Activated naive CD4-positive, alpha-beta T cell treated with anti-CD3 and anti-CD28 coated beads, Interleukin-2, amount 50 U/mL, for 72 hours (primary cell): Measurements from ENCODE around the gene LIPG. TPM values are rescaled to one million over a fixed set of nuclear protein-coding genes. Genes with fewer than 3 reads are reported as not detected.
"Not testable (repeated sequence)": the region's sequence is repeated elsewhere in the genome, so short reads cannot be mapped to it uniquely, and the experiment has no call there.

Source experiments
- ATAC-seq, 2 donors: fragments of 150-1000 bp; cut with Tn5 transposase; 2 replicates each; pipeline ENCODE4 v1.10.0; 2021; ENCODE audit warnings: mild to moderate bottlenecking in 2 of 2, moderate library complexity in 2 of 2
- DNase-seq, 2 donors: peaks; one replicate each; pipeline ENCODE4 v3.0.0; 2021 to 2022; ENCODE audit warnings: low spot score in 2 of 2
- H3K27ac Mint-ChIP-seq, 2 donors: one replicate each; pipeline ENCODE4 v1.8.0; 2022; ENCODE audit warnings: mild to moderate bottlenecking in 2 of 2, mixed read lengths in 2 of 2
- H3K36me3 Mint-ChIP-seq, 2 donors: one replicate each; pipeline ENCODE4 v1.8.0; 2022; ENCODE audit warnings: mixed read lengths in 2 of 2
- H3K9me3 Mint-ChIP-seq, 2 donors: one replicate each; pipeline ENCODE4 v1.8.0; 2022; ENCODE audit warnings: mixed read lengths in 2 of 2
- total RNA-seq, 2 donors: library from RNA; stranded (reverse); gene quantifications; one replicate each; pipeline ENCODE4 v1.2.3, GENCODE V29; 2022

Gene LIPG
- total RNA-seq, 2 donors from 2014 or later: 0.11 to 0.60 TPM

GRCh38 chr18:49534846-49535601 is 26.8 kb upstream of the LIPG start:
- Mint-ChIP-seq H3K36me3 (no peaks in the 10 kb centered on the region), H3K9me3 (no peaks in the 10 kb centered on the region), H3K27ac (no peak overlapping the region)
- ATAC-seq (no peak), DNase-seq (no peak)

DNA sequence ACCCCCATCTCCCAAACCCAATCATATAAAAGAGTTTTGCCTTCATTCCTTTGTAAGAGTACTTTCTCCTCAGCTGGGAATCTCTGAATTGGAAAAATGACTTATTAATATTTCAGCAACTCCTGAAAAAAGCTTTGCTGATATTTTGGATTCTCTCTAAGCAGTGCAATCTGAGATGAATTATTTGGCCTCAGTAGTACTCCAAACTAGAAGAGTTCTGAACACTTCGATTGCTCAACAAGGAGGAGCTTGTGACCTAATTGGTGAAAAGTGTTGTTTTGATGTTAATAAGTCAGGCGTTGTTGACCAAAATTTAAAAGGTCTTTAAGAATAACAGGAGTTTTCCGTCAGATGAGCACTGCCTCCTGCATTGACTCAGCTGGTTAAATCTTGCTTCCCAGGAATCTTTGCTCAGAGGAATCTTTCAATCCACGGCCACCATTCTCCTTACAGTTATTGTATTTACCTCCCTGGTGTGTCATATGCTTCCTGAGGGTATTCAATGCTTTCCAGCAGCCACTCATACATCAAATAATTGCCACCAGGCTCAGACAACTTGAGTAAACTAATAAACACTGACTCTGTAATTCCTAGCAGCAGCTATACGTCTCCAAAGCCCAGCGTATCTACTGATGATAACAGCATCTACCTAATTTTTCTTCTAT is 24.5 kb upstream of the LIPG start:
- Mint-ChIP-seq H3K9me3 (no peaks in the 10 kb centered on the region), H3K27ac (no peak overlapping the region)
- ATAC-seq: no peak

DNA sequence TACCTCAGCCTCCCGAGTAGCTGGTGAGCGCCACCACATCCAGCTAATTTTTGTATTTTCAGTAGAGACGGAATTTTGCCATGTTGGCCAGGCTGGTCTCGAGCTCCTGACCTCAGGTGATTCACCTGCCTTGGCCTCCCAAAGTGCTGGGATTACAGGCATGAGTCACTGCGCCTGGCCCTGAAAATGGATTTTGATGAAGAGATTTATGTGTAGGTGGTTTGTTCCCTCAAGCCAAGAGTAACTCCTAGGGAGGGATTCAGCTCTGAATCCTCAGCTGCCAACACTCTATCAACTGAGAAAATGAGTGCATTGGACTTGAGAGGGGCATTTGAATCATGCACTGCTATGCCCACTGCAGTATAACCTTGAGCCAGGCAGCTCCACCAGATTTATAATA is 17.5 kb upstream of the LIPG start:
- H3K9me3 Mint-ChIP-seq: no peaks in the 10 kb centered on the region
- ATAC-seq (no peak), DNase-seq (no peak)
- H3K27ac Mint-ChIP-seq: no peak overlapping the region
- H3K36me3 Mint-ChIP-seq: no peaks in the 10 kb centered on the region

More for the DNA sequence above, 24.5 kb upstream of the LIPG start:
- DNase-seq: no peak
- no peaks in the 10 kb centered on the region for H3K36me3 Mint-ChIP-seq

- no peak overlapping the region for H3K27ac Mint-ChIP-seq
- H3K36me3 Mint-ChIP-seq: no peaks in the 10 kb centered on the region
- no peaks in the 10 kb centered on the region for H3K9me3 Mint-ChIP-seq
- DNase-seq (no peak), ATAC-seq (no peak)
These were observed 15.6 kb upstream of the LIPG start for GRCh38 chr18:49546278-49546677.

- no peaks in the 10 kb centered on the region for H3K9me3 Mint-ChIP-seq
- H3K27ac Mint-ChIP-seq: no peak overlapping the region
These were observed 15.1 kb upstream of the LIPG start for GRCh38 chr18:49546719-49547273.

GRCh38 chr18:49547701-49548100 is 14.2 kb upstream of the LIPG start:
- no peaks in the 10 kb centered on the region for H3K36me3 Mint-ChIP-seq
- no peak for ATAC-seq
- no peaks in the 10 kb centered on the region for H3K9me3 Mint-ChIP-seq

More at GRCh38 chr18:49546719-49547273, 15.1 kb upstream of the LIPG start:
- DNase-seq (no peak), ATAC-seq (no peak)
- H3K36me3 Mint-ChIP-seq: no peaks in the 10 kb centered on the region

DNA sequence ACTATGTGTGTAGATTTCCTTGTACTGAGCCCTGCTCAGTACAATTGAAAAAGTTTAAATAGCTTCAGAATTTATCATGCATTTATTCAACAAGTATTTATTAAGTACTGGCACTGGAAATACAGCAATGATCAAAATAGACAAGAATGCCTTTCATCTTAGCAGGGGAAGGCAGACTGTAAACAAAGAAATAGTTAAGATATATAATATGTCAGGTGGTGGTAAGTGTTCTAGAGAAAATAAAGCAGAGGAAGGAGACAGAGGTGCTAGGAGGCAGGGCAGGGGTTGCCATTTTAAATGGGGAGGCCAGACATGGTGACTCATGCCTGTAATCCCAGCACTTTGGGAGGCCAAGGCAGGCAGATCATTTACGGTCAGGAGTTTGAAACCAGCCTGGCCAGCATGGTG is 13.6 kb upstream of the LIPG start:
- Mint-ChIP-seq H3K36me3 (peaks cover 0 to 4% of the 10 kb centered on the region in 2 donors), H3K27ac (no peak overlapping the region), H3K9me3 (no peaks in the 10 kb centered on the region)
- DNase-seq (no peak), ATAC-seq (no peak)

More at GRCh38 chr18:49547701-49548100, 14.2 kb upstream of the LIPG start:
- H3K27ac Mint-ChIP-seq: no peak overlapping the region
- no peak for DNase-seq

- Mint-ChIP-seq H3K36me3 (peaks cover 0 to 5% of the 10 kb centered on the region in 2 donors), H3K27ac (no peak overlapping the region), H3K9me3 (no peaks in the 10 kb centered on the region)
- ATAC-seq (no peak), DNase-seq (no peak)
These were observed 11.1 kb upstream of the LIPG start for GRCh38 chr18:49550621-49551339.

DNA sequence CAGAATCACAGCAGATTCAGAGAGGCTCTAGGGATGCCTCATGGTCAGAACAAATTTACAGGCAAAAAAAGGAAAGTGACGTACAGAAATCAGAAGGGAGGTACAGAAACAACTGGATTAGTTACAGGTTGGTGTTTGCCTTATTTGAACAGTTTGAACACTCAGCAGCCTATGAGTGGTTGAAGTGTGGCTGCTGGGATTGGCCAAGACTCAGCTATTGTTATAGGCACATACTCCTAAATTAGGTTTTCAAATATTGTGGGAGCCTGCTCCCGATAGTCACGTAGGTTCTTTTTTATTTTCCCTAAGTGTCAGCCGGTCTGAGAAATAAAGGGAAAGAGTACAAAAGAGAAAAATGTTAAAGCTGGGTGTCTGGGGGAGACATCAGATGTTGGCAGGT is 8.9 kb upstream of the LIPG start:
- DNase-seq: no peak
- H3K27ac Mint-ChIP-seq: no peak overlapping the region
- peaks cover 0 to 5% of the 10 kb centered on the region in 2 donors for H3K36me3 Mint-ChIP-seq

GRCh38 chr18:49555641-49556040 is 6.2 kb upstream of the LIPG start:
- H3K27ac Mint-ChIP-seq: no peak overlapping the region
- DNase-seq (no peak), ATAC-seq (no peak)
- H3K36me3 Mint-ChIP-seq: peaks cover 0 to 5% of the 10 kb centered on the region in 2 donors
- H3K9me3 Mint-ChIP-seq: no peaks in the 10 kb centered on the region

More for the DNA sequence above, 8.9 kb upstream of the LIPG start:
- H3K9me3 Mint-ChIP-seq: no peaks in the 10 kb centered on the region
- no peak for ATAC-seq

DNA sequence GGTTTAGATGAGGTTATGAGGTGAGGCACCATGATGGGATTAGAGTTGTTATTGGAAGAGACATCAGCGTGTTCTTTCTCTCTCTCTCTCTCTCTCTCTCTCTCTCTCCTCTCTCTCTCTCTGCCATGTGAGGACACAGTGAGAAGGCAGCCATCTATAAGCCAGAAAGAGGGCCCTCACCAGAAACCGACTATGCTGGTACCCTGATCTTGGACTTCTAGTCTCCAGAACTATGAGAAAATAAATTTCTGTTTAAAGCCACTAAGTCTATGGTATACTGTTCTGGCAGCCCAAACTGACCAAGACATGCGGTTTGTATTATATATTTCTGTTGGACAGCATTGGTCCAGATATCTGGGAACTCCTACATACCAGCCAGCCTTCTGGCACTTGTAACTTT is 3.5 kb upstream of the LIPG start:
- DNase-seq (no peak), ATAC-seq (no peak)
- no peak overlapping the region for H3K27ac Mint-ChIP-seq
- H3K9me3 Mint-ChIP-seq: no peaks in the 10 kb centered on the region
- H3K36me3 Mint-ChIP-seq: peaks cover 0 to 19% of the 10 kb centered on the region in 2 donors

- not testable (repeated sequence) for H3K27ac Mint-ChIP-seq, ATAC-seq, DNase-seq, H3K9me3 Mint-ChIP-seq
- peaks cover 0 to 19% of the 10 kb centered on the region in 2 donors for H3K36me3 Mint-ChIP-seq
These were observed 2.4 kb upstream of the LIPG start for GRCh38 chr18:49559326-49559931.

GRCh38 chr18:49560277-49560623 is 1.6 kb upstream of the LIPG start:
- ATAC-seq (no peak), DNase-seq (no peak)
- Mint-ChIP-seq H3K9me3 (no peaks in the 10 kb centered on the region), H3K36me3 (peaks cover 0 to 19% of the 10 kb centered on the region in 2 donors), H3K27ac (no peak overlapping the region)

GRCh38 chr18:49560624-49561288 is 1.1 kb upstream of the LIPG start:
- DNase-seq (peak in 1 of 2 donors; percentile 16), ATAC-seq (peak in 1 of 2 donors; percentile 11)
- no peak overlapping the region for H3K27ac Mint-ChIP-seq

DNA sequence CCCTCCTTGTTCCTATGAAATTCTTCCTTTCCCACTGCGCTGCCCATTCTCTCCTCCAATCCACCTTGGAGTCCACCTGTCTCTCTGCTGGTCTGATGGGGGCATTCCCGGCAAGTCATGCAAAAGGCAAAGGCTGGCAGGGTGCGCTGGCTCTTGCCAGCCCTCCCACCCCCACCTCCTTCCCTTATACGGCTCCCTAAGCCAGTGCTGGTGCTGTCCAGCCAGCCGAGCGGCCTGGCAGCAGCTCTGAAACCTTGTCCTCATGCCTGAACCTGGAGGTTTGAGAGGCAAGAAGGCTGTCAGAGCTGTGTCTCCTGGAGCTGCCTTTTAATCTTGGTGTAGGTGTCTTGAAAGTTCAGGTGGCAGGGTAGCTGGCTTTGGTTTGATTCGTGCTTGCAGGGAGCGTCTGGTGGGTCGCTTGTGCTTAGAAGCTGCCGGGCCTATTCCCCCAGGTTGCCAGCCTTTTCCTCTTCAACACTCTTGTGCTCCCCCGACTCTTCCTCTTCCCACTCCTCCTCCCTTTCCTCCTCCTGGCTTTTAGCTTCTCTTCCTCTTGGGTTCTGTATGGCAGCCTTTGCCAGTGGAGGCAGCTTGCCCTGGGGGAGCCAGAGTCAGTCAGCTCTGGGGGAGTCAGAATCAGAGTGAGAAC is 748 bp downstream of the LIPG start:
- Mint-ChIP-seq H3K36me3 (peaks cover 0 to 19% of the 10 kb centered on the region in 2 donors), H3K27ac (peak overlapping the region in 1 of 2 donors; percentile 58), H3K9me3 (no peaks in the 10 kb centered on the region)
- no peak for DNase-seq
- ATAC-seq: no peak

More at GRCh38 chr18:49560624-49561288, 1.1 kb upstream of the LIPG start:
- no peaks in the 10 kb centered on the region for H3K9me3 Mint-ChIP-seq
- peaks cover 0 to 19% of the 10 kb centered on the region in 2 donors for H3K36me3 Mint-ChIP-seq

GRCh38 chr18:49563130-49563540 is 1.3 kb downstream of the LIPG start:
- Mint-ChIP-seq H3K36me3 (peaks cover 0 to 19% of the 10 kb centered on the region in 2 donors), H3K9me3 (no peaks in the 10 kb centered on the region), H3K27ac (no peak overlapping the region)
- DNase-seq (no peak), ATAC-seq (peak in 1 of 2 donors; percentile 55)
